ENCODE results near the gene RDH14.

Gene RDH14, protein sequence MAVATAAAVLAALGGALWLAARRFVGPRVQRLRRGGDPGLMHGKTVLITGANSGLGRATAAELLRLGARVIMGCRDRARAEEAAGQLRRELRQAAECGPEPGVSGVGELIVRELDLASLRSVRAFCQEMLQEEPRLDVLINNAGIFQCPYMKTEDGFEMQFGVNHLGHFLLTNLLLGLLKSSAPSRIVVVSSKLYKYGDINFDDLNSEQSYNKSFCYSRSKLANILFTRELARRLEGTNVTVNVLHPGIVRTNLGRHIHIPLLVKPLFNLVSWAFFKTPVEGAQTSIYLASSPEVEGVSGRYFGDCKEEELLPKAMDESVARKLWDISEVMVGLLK

DNA sequence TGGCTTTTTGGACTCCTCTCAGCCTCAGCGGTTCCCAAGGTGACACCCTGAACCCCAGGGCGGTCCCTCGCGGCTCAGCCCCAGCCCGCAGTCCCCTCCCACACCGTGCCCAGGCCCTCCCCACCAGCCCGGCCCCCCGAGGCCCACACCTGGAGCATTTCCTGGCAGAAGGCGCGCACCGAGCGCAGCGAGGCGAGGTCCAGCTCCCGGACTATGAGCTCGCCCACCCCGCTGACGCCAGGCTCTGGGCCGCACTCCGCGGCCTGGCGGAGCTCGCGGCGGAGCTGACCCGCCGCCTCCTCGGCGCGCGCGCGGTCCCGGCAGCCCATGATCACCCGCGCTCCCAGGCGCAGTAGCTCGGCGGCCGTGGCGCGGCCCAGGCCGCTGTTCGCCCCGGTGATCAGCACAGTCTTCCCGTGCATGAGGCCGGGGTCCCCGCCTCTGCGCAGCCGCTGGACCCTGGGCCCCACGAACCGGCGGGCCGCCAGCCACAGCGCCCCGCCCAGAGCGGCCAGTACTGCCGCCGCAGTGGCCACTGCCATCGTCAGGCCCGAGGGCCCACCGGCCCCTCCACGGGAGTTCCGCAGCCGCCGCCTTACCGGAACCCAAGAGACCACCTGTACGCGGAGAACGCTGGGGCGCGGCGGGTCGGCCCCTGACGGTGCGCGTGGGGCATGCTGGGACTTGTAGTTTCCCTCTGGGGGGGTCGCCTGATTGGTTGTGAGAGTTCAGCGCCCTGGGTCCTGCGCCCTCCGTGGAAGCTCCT, at the start of gene RDH14:
Gene RDH14 (minus strand): TSS at position 623 of the 766 bp plus-strand sequence. CDS start 81 bp downstream, at position 542.
- H3K4me3 ChIP-seq (ENCODE audit: low read length) = peak within 1 kb of the TSS; percentile 79
- H3K9ac ChIP-seq (ENCODE audit: low read length) = peak within 1 kb of the TSS; percentile 82
- peaks cover 15% of the 10 kb centered on the region for H3K4me1 ChIP-seq (ENCODE audit: control insufficient read depth, low read depth, low read length)
- peak within 1 kb of the TSS; percentile 59 for H3K27ac ChIP-seq (ENCODE audit: low read length)
- no peaks in the 10 kb centered on the region for H3K27me3 ChIP-seq (ENCODE audit: control insufficient read depth, insufficient read depth, low read length)
- H3K36me3 ChIP-seq (ENCODE audit: control insufficient read depth, low read depth, low read length) = peaks cover 10% of the 10 kb centered on the region
- no peaks in the 10 kb centered on the region for H3K9me3 ChIP-seq (ENCODE audit: control insufficient read depth, low read depth, low read length)

DNA sequence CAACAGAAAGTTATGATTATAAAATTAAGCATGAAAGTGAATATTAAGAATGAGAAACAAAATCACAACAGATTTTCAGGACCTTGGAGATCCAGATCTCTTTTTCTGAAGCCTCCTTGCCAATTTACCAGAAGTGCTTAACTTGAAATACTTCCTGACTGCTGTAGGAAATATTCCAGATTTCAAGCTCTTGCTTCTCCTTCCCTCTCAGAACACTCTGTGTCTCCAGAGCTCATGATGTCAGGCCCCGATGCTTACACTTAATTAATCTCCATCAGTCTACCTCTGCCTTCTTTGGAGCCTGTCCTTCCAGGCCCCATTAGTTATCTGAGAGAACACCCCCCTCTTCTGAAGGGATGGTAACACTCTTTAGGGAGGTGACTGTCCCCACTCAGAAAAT, 49.6 kb upstream of the RDH14 start:
- Histone ChIP-seq H3K4me3 (ENCODE audit: low read length) (no peak overlapping the region), H3K27ac (ENCODE audit: low read length) (no peak overlapping the region), H3K9me3 (ENCODE audit: control insufficient read depth, low read depth, low read length) (no peaks in the 10 kb centered on the region), H3K27me3 (ENCODE audit: control insufficient read depth, insufficient read depth, low read length) (no peaks in the 10 kb centered on the region), H3K36me3 (ENCODE audit: control insufficient read depth, low read depth, low read length) (no peaks in the 10 kb centered on the region), H3K4me1 (ENCODE audit: control insufficient read depth, low read depth, low read length) (no peaks in the 10 kb centered on the region), H3K9ac (ENCODE audit: low read length) (no peak overlapping the region)

DNA sequence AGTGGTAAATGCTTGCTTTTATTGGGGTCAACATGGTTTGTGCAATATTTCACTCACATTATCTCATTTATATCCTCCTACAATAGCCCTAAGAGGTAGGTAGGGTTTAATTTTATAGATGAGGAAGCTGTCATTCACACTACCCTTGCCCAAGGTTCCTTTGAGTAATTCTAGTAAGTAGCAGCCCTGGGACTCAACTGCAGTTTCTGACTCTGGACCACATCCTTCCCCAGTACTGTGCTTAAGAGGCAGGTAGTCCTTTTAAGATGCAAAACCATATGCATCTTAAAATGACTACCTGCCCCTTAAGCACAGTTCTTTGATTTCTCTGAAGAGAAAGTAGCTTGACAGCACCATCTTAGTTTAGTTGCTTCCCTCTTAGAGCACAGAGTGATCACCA, 44.7 kb upstream of the RDH14 start:
- no peaks in the 10 kb centered on the region for H3K4me1 ChIP-seq (ENCODE audit: control insufficient read depth, low read depth, low read length)

DNA sequence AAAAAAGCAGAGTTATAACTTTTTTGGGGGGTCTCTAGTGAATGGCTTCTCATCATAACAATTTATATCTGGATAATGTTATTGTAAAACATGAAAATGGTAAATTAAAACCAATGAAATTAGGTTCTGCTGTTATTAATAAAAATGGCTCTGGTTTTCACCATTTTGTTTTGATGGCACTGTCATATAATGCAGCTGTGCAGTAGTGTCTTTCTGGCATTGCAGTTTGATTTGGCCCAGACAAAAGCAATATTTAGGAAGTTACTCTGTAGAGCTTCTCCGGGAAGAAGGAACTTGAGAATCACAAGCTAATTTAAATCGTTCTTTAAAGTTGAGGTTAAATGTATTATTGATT, 44.1 kb upstream of the RDH14 start:
- no peaks in the 10 kb centered on the region for H3K9me3 ChIP-seq (ENCODE audit: control insufficient read depth, low read depth, low read length)
- H3K4me3 ChIP-seq (ENCODE audit: low read length) = no peak overlapping the region
- H3K27ac ChIP-seq (ENCODE audit: low read length) = no peak overlapping the region
- no peak overlapping the region for H3K9ac ChIP-seq (ENCODE audit: low read length)
- no peaks in the 10 kb centered on the region for H3K36me3 ChIP-seq (ENCODE audit: control insufficient read depth, low read depth, low read length)
- no peaks in the 10 kb centered on the region for H3K27me3 ChIP-seq (ENCODE audit: control insufficient read depth, insufficient read depth, low read length)
- H3K4me1 ChIP-seq (ENCODE audit: control insufficient read depth, low read depth, low read length) = no peaks in the 10 kb centered on the region

More for the DNA sequence above, 44.7 kb upstream of the RDH14 start:
- H3K36me3 ChIP-seq (ENCODE audit: control insufficient read depth, low read depth, low read length) = no peaks in the 10 kb centered on the region
- H3K9me3 ChIP-seq (ENCODE audit: control insufficient read depth, low read depth, low read length) = no peaks in the 10 kb centered on the region
- no peak overlapping the region for H3K27ac ChIP-seq (ENCODE audit: low read length)
- H3K27me3 ChIP-seq (ENCODE audit: control insufficient read depth, insufficient read depth, low read length) = no peaks in the 10 kb centered on the region
- H3K4me3 ChIP-seq (ENCODE audit: low read length) = no peak overlapping the region
- no peak overlapping the region for H3K9ac ChIP-seq (ENCODE audit: low read length)

DNA sequence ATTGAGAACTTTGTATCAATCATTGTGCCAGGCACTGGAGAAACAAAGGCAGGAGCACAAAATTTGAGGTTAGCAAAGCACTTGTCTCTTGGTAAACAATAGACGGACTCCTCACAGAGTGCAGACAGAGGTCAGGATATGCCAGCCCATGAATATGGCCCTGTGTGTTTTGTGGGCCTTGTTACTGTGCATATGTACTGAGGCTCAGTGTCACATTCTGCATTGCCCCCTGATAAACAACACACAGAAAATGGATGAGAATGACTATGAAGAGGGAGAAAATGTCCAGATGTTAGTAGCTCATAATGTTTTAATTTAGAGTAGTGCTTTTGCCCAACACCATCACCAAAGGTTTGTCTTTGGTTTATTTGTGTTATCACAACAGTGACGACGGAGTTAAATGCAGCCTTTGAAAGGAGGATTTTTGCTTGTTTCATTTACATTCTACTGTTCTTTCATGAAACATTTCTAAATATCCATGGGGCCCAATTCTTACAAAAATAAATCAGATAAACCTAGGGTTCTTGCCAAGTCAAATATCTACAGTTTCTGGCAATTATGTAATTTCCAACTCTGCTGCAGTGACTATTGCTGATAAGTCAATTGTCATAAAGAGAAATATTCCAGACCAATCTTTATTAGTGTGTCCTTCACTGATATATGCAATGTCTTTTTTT, 43.5 kb upstream of the RDH14 start:
- Histone ChIP-seq H3K36me3 (ENCODE audit: control insufficient read depth, low read depth, low read length) (no peaks in the 10 kb centered on the region), H3K4me3 (ENCODE audit: low read length) (no peak overlapping the region), H3K9ac (ENCODE audit: low read length) (no peak overlapping the region), H3K27me3 (ENCODE audit: control insufficient read depth, insufficient read depth, low read length) (no peaks in the 10 kb centered on the region), H3K9me3 (ENCODE audit: control insufficient read depth, low read depth, low read length) (no peaks in the 10 kb centered on the region), H3K4me1 (ENCODE audit: control insufficient read depth, low read depth, low read length) (no peaks in the 10 kb centered on the region), H3K27ac (ENCODE audit: low read length) (no peak overlapping the region)

DNA sequence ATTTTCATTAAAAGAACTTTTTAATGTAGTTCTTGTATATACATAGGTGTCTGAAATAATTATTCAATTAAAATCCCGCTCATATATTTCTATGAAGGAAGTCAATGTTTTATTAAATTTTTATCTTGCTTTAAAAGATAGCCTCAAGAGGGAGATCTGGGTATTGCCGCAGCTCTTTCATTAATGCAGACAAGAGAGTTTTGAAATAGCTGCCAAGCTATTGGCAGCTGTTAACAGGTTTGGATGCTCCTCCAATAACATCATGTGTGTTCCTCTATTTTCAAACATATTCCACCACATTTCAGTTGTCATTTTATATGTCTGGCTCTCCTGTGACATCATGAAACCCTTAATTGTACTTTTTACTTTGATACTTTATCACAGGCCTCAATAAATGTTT, 41.8 kb upstream of the RDH14 start:
- no peak overlapping the region for H3K27ac ChIP-seq (ENCODE audit: low read length)

DNA sequence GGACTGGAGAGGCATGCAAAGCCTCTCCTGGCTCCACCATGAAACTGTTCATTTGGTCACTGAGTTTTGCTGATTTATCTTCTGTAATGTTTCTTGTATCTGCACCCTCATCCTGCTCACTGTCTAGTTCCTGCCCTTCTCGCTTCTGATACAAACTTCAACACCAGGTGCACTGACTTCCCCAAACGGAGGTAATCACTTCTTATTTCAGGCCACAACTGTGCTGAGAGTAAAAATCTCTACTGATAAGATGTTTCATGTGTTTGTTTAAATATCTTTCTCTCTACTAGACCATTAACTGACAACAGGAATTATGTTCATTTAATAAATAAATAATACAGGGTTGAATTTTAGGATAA, 39.8 kb upstream of the RDH14 start:
- H3K27me3 ChIP-seq (ENCODE audit: control insufficient read depth, insufficient read depth, low read length) = no peaks in the 10 kb centered on the region
- H3K9me3 ChIP-seq (ENCODE audit: control insufficient read depth, low read depth, low read length) = no peaks in the 10 kb centered on the region
- no peaks in the 10 kb centered on the region for H3K36me3 ChIP-seq (ENCODE audit: control insufficient read depth, low read depth, low read length)
- no peak overlapping the region for H3K4me3 ChIP-seq (ENCODE audit: low read length)
- no peaks in the 10 kb centered on the region for H3K4me1 ChIP-seq (ENCODE audit: control insufficient read depth, low read depth, low read length)
- no peak overlapping the region for H3K9ac ChIP-seq (ENCODE audit: low read length)
- H3K27ac ChIP-seq (ENCODE audit: low read length) = no peak overlapping the region

More for the DNA sequence above, 41.8 kb upstream of the RDH14 start:
- H3K36me3 ChIP-seq (ENCODE audit: control insufficient read depth, low read depth, low read length) = no peaks in the 10 kb centered on the region
- H3K4me1 ChIP-seq (ENCODE audit: control insufficient read depth, low read depth, low read length) = no peaks in the 10 kb centered on the region
- H3K4me3 ChIP-seq (ENCODE audit: low read length) = no peak overlapping the region
- H3K9ac ChIP-seq (ENCODE audit: low read length) = no peak overlapping the region
- H3K9me3 ChIP-seq (ENCODE audit: control insufficient read depth, low read depth, low read length) = no peaks in the 10 kb centered on the region
- H3K27me3 ChIP-seq (ENCODE audit: control insufficient read depth, insufficient read depth, low read length) = no peaks in the 10 kb centered on the region

DNA sequence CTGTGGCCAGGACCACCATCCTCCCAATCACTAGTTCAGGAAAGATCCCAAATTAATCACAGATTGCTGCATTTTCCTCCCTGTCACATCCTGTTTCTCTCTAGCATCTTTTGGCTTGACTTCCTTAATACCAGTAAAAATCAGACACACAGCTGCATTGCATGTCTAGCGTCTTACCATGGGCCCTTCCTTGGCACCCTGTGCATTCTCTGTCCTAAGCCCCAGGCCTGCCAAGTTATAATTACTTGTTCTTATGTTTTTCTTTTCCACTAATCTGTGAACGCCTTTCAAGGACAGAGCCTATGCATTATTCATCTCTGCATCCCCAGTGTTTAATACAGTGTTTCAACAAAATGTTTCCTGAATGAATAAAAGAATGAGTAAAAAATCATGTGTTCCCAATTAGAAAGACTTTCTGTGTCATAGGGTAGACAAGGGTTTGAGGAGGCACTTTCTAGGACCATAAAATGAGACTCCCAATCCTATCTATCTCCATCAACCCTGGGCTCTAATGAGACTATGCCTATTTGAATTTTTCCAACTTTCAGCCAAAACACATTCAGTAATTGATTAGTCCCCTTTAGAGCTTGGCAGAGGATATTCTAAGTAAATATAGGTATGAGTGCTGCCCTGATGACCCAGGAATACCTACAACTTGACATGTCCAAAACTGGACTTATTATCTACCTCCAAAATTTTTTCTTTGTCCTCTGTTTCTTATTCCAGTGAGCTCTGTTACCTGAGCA, 39.2 kb upstream of the RDH14 start:
- H3K27ac ChIP-seq (ENCODE audit: low read length) = no peak overlapping the region
- no peak overlapping the region for H3K9ac ChIP-seq (ENCODE audit: low read length)

DNA sequence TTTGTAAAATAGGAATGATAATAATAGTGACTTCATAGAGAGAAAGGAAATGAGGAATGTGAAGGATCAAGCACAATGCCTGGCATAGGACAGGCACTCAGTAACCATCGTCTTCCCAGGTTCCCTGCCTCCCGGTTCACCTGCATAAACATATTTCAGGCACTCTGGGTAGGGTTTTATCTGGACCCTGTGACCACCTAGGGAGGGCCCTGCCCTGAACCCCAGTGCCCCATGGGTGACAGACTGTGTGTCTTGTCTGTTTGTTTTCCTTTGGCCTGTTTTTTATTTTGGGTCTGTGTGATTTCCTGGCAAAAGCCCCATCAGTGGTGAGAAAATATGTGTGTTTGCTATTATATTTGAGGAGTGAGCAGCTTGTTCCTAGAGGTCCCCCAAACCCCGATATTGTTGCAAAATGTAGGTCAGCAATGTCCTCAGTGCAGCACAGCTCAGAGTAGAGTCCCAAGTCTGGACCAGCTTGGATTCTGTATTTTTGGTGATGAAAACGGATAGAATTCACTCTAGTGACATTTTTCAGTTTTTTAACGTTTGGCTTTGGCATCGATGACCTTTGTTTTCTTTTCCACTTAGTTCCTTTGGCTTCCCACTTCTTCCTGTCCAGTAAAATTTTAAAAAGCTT, 38.5 kb upstream of the RDH14 start:
- H3K9ac ChIP-seq (ENCODE audit: low read length) = no peak overlapping the region
- no peaks in the 10 kb centered on the region for H3K27me3 ChIP-seq (ENCODE audit: control insufficient read depth, insufficient read depth, low read length)
- no peak overlapping the region for H3K4me3 ChIP-seq (ENCODE audit: low read length)
- H3K4me1 ChIP-seq (ENCODE audit: control insufficient read depth, low read depth, low read length) = no peaks in the 10 kb centered on the region
- H3K9me3 ChIP-seq (ENCODE audit: control insufficient read depth, low read depth, low read length) = no peaks in the 10 kb centered on the region
- no peak overlapping the region for H3K27ac ChIP-seq (ENCODE audit: low read length)
- no peaks in the 10 kb centered on the region for H3K36me3 ChIP-seq (ENCODE audit: control insufficient read depth, low read depth, low read length)

More for the DNA sequence above, 39.2 kb upstream of the RDH14 start:
- H3K27me3 ChIP-seq (ENCODE audit: control insufficient read depth, insufficient read depth, low read length) = no peaks in the 10 kb centered on the region
- H3K4me1 ChIP-seq (ENCODE audit: control insufficient read depth, low read depth, low read length) = no peaks in the 10 kb centered on the region
- no peaks in the 10 kb centered on the region for H3K9me3 ChIP-seq (ENCODE audit: control insufficient read depth, low read depth, low read length)
- H3K36me3 ChIP-seq (ENCODE audit: control insufficient read depth, low read depth, low read length) = no peaks in the 10 kb centered on the region
- no peak overlapping the region for H3K4me3 ChIP-seq (ENCODE audit: low read length)

DNA sequence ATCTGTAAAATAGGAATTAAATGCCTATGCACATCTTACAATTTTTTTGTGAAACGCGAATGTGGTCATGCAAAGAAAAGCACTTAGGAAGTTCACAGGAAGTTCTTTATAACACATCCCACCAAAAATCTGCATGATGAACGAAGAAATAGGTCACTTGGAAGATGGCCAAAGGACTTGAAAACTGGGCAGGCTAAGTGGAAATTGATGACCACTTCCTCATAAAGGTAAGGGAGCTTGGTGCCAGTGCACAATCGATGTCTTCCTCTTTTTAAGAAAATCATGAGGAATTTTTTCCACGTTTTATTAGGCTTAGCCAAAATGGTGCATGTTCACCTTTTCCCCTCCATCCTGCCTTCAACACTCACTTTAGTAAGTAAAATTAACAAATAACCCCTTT, 37.2 kb upstream of the RDH14 start:
- Histone ChIP-seq H3K36me3 (ENCODE audit: control insufficient read depth, low read depth, low read length) (no peaks in the 10 kb centered on the region), H3K27me3 (ENCODE audit: control insufficient read depth, insufficient read depth, low read length) (no peaks in the 10 kb centered on the region), H3K4me1 (ENCODE audit: control insufficient read depth, low read depth, low read length) (no peaks in the 10 kb centered on the region), H3K9me3 (ENCODE audit: control insufficient read depth, low read depth, low read length) (no peaks in the 10 kb centered on the region), H3K9ac (ENCODE audit: low read length) (no peak overlapping the region), H3K27ac (ENCODE audit: low read length) (no peak overlapping the region), H3K4me3 (ENCODE audit: low read length) (no peak overlapping the region)

DNA sequence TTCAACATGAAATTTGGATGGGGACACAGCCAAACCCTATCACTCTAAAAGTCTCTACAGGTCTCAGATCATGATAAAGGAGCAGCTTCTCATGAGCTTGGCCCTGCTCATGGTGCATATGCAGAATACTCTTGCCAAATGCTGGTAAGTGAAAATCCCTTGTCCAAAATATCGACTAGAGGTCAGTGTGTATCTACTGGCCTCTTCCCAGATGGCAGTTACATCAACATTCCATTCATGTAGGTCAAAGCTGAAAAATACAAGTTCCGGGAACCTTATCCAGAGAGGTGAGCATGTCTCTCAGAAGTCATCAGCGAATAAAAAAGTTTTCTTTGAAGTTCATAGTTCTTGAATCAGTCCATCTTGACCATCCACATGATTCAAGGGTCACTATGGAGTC, 36.5 kb upstream of the RDH14 start:
- H3K9me3 ChIP-seq (ENCODE audit: control insufficient read depth, low read depth, low read length) = no peaks in the 10 kb centered on the region
- H3K9ac ChIP-seq (ENCODE audit: low read length) = no peak overlapping the region
- H3K4me3 ChIP-seq (ENCODE audit: low read length) = no peak overlapping the region
- H3K27me3 ChIP-seq (ENCODE audit: control insufficient read depth, insufficient read depth, low read length) = no peaks in the 10 kb centered on the region
- no peaks in the 10 kb centered on the region for H3K36me3 ChIP-seq (ENCODE audit: control insufficient read depth, low read depth, low read length)
- H3K27ac ChIP-seq (ENCODE audit: low read length) = no peak overlapping the region
- H3K4me1 ChIP-seq (ENCODE audit: control insufficient read depth, low read depth, low read length) = no peaks in the 10 kb centered on the region
